Measurements from ENCODE around the gene SYNDIG1.

GRCh38 chr20:24492031-24492607, 22.7 kb downstream of the SYNDIG1 start:
- TF ChIP-seq CTCF (IDR thresholded peaks at IDR 0.05) (no peak), POLR2A (IDR thresholded peaks at IDR 0.05) (no peak)
